Jurkat, Clone E6-1 (cell line): ENCODE results near the gene KDM7A.
"Not testable (repeated sequence)": the region's sequence is repeated elsewhere in the genome, so short reads cannot be mapped to it uniquely, and the experiment has no call there.

ENCODE experiments used
- DNase-seq: peaks from one replicate; pipeline ENCODE4 v3.0.0-alpha.2; 2011; ENCODE audit warnings: low read depth, low spot score
- H3K4me3 ChIP-seq: 2 replicates; pipeline ENCODE4 v1.5.1; 2011; ENCODE audit warnings: mild to moderate bottlenecking, low read length, control low read depth, moderate library complexity

KDM7A gene

GRCh38 chr7:140205600-140205999 lies 28.8 kb upstream of the KDM7A start:
- no peak overlapping the region for H3K4me3 ChIP-seq
- DNase-seq, result no peak

- no peak for DNase-seq
- no peak overlapping the region for H3K4me3 ChIP-seq
Observed at GRCh38 chr7:140203556-140203955, 26.8 kb upstream of the KDM7A start.

GRCh38 chr7:140202942-140203341 lies 26.2 kb upstream of the KDM7A start:
- not testable (repeated sequence) for H3K4me3 ChIP-seq, DNase-seq

GRCh38 chr7:140201393-140201792 lies 24.6 kb upstream of the KDM7A start:
- no peak for DNase-seq
- H3K4me3 ChIP-seq, result no peak overlapping the region

GRCh38 chr7:140200061-140200989 lies 23.5 kb upstream of the KDM7A start:
- no peak for DNase-seq
- H3K4me3 ChIP-seq, result no peak overlapping the region

- no peak overlapping the region for H3K4me3 ChIP-seq
- DNase-seq, result no peak
Observed at GRCh38 chr7:140197938-140198337, 21.2 kb upstream of the KDM7A start.

- no peak for DNase-seq
- no peak overlapping the region for H3K4me3 ChIP-seq
Observed at GRCh38 chr7:140197218-140197890, 20.6 kb upstream of the KDM7A start.

GRCh38 chr7:140196361-140197217 lies 19.8 kb upstream of the KDM7A start:
- no peak overlapping the region for H3K4me3 ChIP-seq
- no peak for DNase-seq

- no peak overlapping the region for H3K4me3 ChIP-seq
- DNase-seq, result no peak
Observed at GRCh38 chr7:140195859-140196258, 19.1 kb upstream of the KDM7A start.

- no peak for DNase-seq
- no peak overlapping the region for H3K4me3 ChIP-seq
Observed at GRCh38 chr7:140192620-140193019, 15.8 kb upstream of the KDM7A start.

GRCh38 chr7:140192176-140192575 lies 15.4 kb upstream of the KDM7A start:
- DNase-seq, result no peak
- no peak overlapping the region for H3K4me3 ChIP-seq

GRCh38 chr7:140190588-140190987 lies 13.8 kb upstream of the KDM7A start:
- no peak for DNase-seq
- H3K4me3 ChIP-seq, result no peak overlapping the region

GRCh38 chr7:140189917-140190316 lies 13.1 kb upstream of the KDM7A start:
- H3K4me3 ChIP-seq, result no peak overlapping the region
- no peak for DNase-seq

GRCh38 chr7:140182917-140183316 lies 6.1 kb upstream of the KDM7A start:
- no peak overlapping the region for H3K4me3 ChIP-seq
- no peak for DNase-seq

- no peak overlapping the region for H3K4me3 ChIP-seq
- no peak for DNase-seq
Observed at GRCh38 chr7:140179339-140179738, 2.6 kb upstream of the KDM7A start.

GRCh38 chr7:140176122-140176701 lies 571 bp downstream of the KDM7A start:
- H3K4me3 ChIP-seq, result peak overlapping the region; percentile 62
- no peak for DNase-seq

GRCh38 chr7:140175221-140176121 lies 1.3 kb downstream of the KDM7A start:
- peak overlapping the region; percentile 62 for H3K4me3 ChIP-seq
- peak; percentile 96 for DNase-seq

- H3K4me3 ChIP-seq, result no peak overlapping the region
- no peak for DNase-seq
Observed at GRCh38 chr7:140174217-140174616, 2.6 kb downstream of the KDM7A start.
